Cardiac muscle cell (in vitro differentiated cells and primary cell): Measurements from ENCODE around the gene SYT15. TPM values are rescaled to one million over a fixed set of nuclear protein-coding genes. Genes with fewer than 3 reads are reported as not detected.

Source experiments
- DNase-seq, 2 donors: peaks; one replicate each; pipeline versions ENCODE4 v3.0.0 to v3.0.0-alpha.2; 2010 to 2017; ENCODE audit warnings: low read depth in 1 of 2, low spot score in 1 of 2
- H3K27ac ChIP-seq: fragments of 200-600 bp; sonication (generic); 2 replicates; pipeline ENCODE4 v1.5.1; 2016
- H3K27me3 ChIP-seq: fragments of 200-600 bp; sonication (generic); 2 replicates; pipeline ENCODE4 v1.6.0; 2016; ENCODE audit warnings: control low read depth
- H3K36me3 ChIP-seq: fragments of 200-600 bp; sonication (generic); 2 replicates; pipeline ENCODE4 v1.5.1; 2016; ENCODE audit warnings: control low read depth
- H3K4me1 ChIP-seq: fragments of 200-600 bp; sonication (generic); 2 replicates; pipeline ENCODE4 v1.8.1; 2017; ENCODE audit warnings: low read depth, mild to moderate bottlenecking, mixed run types
- H3K4me3 ChIP-seq: fragments of 200-600 bp; sonication (generic); 2 replicates; pipeline ENCODE4 v1.5.1; 2016; ENCODE audit warnings: mild to moderate bottlenecking
- H3K9me3 ChIP-seq: fragments of 200-600 bp; sonication (generic); 2 replicates; pipeline ENCODE4 v1.5.1; 2017; ENCODE audit warnings: low read depth, mild to moderate bottlenecking, control low read depth
- polyA plus RNA-seq: library from polyadenylated mRNA; unstranded; fragments of >200 nt; fragmentation: Nextera tagmentation; extraction: Ambion mirVana; gene quantifications from 2 replicates; pipeline ENCODE4 v1.2.1, GENCODE V29; 2016
- total RNA-seq: library from RNA; depleted of rRNA; stranded (reverse); fragments of >200 nt; gene quantifications from 2 replicates; pipeline ENCODE4 v1.2.3, GENCODE V29; 2016
- TF ChIP-seq, protein P1 (sequence below): IDR thresholded peaks from 2 replicates; pipeline ENCODE4 v1.5.1; 2012; ENCODE audit warnings: low read depth, mild to moderate bottlenecking, low read length

The SYT15 gene
- total and polyA plus RNA-seq, 2 experiments from 2014 or later, result 0.27 to 0.71 TPM

DNA sequence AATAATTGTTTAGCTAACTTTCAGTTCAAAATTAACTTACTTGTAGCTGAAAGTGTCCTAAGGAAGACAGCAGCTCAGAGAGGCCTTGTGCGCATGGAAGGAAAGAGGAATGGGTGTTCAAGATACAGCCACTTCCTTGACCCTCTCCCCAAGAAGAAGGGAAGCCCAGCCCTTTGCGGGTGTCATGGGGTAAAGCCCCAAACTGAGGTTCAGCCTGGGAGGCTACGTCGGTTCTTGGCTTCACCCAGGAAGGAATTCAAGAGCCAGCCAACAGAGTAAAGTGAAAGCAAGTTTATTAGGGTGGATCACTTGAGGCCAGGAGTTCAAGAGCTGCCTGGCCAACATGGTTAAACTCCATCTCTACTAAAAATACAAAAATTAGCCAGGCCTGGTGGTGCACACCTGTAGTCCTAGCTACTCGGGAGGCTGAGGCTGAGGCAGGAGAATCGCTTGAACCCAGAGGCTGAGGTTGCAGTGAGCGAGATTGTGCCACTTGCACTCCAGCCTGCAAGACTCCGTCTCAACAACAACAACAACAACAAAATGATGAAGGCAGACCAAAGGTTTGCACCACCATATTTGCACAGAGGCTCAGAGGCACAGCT lies 38.4 kb upstream of the SYT15 start:
- Histone ChIP-seq H3K27me3 (no peaks in the 10 kb centered on the region), H3K27ac (no peak overlapping the region), H3K4me3 (no peak overlapping the region), H3K36me3 (no peaks in the 10 kb centered on the region), H3K4me1 (no peaks in the 10 kb centered on the region), H3K9me3 (no peaks in the 10 kb centered on the region)
- DNase-seq, result no peak
- TF ChIP-seq, protein P1, sequence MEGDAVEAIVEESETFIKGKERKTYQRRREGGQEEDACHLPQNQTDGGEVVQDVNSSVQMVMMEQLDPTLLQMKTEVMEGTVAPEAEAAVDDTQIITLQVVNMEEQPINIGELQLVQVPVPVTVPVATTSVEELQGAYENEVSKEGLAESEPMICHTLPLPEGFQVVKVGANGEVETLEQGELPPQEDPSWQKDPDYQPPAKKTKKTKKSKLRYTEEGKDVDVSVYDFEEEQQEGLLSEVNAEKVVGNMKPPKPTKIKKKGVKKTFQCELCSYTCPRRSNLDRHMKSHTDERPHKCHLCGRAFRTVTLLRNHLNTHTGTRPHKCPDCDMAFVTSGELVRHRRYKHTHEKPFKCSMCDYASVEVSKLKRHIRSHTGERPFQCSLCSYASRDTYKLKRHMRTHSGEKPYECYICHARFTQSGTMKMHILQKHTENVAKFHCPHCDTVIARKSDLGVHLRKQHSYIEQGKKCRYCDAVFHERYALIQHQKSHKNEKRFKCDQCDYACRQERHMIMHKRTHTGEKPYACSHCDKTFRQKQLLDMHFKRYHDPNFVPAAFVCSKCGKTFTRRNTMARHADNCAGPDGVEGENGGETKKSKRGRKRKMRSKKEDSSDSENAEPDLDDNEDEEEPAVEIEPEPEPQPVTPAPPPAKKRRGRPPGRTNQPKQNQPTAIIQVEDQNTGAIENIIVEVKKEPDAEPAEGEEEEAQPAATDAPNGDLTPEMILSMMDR, result no peak

DNA sequence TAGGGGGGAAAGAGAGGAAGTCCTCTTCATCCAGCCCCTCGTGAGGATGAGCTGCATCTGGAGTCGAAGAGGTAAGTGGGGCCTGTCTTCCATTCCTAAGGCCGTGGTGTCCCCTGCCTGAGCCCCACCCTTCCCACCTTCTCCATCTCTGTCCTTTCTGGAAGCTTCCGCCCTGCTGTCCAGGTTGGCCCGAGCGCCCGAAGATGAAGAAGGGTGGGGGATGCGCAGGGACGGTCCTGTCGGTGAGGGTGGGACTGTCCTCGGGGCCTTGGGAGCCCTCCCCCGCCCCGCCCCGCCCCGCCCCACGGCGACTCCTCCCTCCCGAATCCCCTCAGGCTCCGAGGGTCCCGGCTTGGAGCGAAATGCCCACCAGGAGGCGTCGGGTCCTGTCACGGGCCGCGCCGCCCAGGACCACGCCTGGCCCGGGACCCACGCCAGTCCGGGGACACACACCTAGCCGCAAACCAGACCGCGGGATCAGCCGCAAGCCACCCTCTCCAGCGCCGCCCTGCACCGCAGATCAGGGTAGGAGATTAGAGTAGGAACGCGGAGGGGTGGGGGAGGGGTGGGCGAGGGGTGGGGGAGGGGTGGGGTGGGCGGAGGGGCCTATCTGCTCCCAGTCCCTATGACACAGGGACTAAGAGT lies 37.8 kb upstream of the SYT15 start:
- Histone ChIP-seq H3K36me3 (no peaks in the 10 kb centered on the region), H3K27me3 (no peaks in the 10 kb centered on the region), H3K4me3 (peak overlapping the region; percentile 28), H3K4me1 (no peaks in the 10 kb centered on the region), H3K27ac (no peak overlapping the region), H3K9me3 (no peaks in the 10 kb centered on the region)
- TF ChIP-seq, protein P1, result peak; percentile 37
- peak; percentile 51 to 85 for DNase-seq

DNA sequence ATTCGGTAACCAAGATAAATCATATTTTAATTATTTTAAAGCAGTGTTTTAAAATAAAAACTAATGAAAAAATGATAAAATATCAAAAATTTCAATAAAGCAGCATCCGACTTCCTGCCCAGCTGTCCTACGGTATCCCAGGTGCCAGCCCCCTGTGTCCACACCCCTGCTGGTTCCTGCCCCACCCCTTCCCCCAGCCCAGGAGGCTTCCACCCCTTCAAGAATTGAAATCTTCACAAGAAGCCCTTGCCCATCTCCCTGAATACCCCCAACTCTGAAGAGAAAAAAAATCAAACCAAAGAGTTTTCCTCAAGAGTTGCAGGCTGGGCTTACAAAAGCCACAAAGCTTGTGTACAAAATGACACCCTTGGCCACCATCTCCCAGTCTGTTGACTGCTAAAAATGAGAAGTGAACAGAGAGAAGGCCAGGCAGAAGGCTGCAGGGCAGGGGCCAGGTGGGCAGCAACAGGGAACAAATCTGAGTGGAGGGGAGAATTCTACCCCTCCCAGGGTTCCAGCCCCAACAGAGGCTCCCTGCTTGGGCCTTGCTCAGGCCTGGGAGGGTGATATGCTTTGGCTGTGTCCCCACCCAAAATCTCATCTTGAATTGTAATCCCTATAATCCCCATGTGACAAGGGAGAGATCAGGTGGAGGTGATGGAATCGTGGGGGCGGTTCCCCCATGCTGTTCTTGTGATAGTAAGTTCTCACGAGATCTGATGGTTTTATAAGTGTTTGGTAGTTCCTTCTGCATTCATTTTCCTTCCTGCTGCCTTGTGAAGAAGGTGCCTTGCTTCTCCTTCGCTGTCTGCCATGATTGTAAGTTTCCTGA lies 37.0 kb upstream of the SYT15 start:
- peak overlapping the region; percentile 28 for H3K4me3 ChIP-seq
- H3K4me1 ChIP-seq, result no peaks in the 10 kb centered on the region
- DNase-seq, result no peak
- TF ChIP-seq, protein P1, result no peak
- no peaks in the 10 kb centered on the region for H3K9me3 ChIP-seq
- no peaks in the 10 kb centered on the region for H3K27me3 ChIP-seq
- H3K36me3 ChIP-seq, result no peaks in the 10 kb centered on the region
- H3K27ac ChIP-seq, result no peak overlapping the region

DNA sequence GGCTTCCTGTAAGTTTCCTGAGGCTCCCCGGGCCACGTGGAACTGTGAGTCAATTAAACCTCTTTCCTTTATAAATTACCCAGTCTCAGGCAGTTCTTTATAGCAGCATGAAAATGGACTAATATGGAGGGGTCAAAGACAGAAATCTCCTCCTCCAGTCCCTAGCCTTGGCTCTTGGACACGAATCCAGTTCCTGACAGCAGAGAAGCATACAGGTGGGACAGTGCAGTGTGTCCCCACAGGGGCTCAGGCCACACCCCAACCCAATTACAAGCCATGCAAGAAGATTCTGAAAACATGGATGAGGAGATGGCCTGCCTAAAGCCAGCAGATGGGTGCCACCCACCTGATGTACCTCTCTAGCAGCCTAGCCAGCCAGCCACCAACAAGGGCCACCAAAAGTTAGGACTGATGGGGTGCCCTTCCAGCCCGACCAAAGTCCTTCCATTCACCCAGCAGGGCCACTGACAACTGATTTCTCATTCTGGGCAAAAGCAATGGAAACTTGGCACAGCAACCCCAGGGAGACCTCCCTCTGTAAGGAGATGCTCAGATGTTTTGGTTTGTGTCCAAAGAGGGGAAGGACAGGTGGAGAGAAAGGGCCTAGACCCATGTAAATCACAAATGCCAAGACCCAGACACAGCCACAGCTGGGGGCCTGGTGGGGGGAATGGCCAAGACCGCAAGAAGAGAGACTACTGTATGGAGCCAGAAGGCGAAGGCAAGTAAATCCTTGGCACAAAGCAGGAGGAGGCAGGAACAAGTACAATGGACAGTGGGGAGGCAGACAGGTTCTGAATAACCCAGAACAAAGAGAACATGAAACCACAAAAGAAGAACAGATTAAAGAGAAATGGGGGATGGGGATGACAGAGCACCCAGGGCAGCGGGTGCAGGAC lies 36.1 kb upstream of the SYT15 start:
- DNase-seq, result no peak

More for the DNA sequence above, 36.1 kb upstream of the SYT15 start:
- no peaks in the 10 kb centered on the region for H3K4me1 ChIP-seq
- TF ChIP-seq, protein P1, result no peak
- H3K9me3 ChIP-seq, result no peaks in the 10 kb centered on the region
- no peaks in the 10 kb centered on the region for H3K27me3 ChIP-seq
- no peaks in the 10 kb centered on the region for H3K36me3 ChIP-seq
- H3K4me3 ChIP-seq, result no peak overlapping the region
- no peak overlapping the region for H3K27ac ChIP-seq
